ENCODE data around the gene GIMAP8.

- TF ChIP-seq POLR2A (IDR thresholded peaks at IDR 0.05; ENCODE audit: low read depth, low read length) (no peak), TAF1 (IDR thresholded peaks at IDR 0.05; ENCODE audit: borderline replicate concordance, low read depth, low read length) (no peak)
Measured at GRCh38 chr7:150489782-150490181, 39.4 kb downstream of the GIMAP8 start.

Measured in GM12892 (cell line).